ENCODE data around the gene CRYBG3.

CRYBG3 gene

DNA sequence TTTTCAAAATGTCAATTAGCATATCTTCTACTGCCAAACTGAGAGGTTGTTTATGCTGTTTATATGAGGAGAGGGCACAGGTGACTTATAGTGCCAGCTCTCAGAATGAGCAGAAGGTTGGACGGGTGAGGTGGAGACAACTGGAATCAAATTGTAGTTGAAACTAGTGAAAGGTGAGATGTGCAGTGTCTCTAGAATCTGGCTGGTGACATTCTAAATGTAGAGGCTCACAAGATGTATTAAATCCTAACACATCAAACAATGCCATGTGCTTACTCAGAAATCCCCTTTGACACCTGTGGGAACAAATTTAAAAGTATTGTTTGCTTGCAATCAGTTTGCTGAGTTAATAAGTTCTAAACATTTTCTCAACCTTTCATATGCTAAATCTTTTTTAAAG is 40.8 kb downstream of the CRYBG3 start:
- no peaks in the 10 kb centered on the region for H3K9me3 Mint-ChIP-seq
- no peaks in the 10 kb centered on the region for H3K36me3 Mint-ChIP-seq
- no peak overlapping the region for H3K27ac Mint-ChIP-seq
- DNase-seq, result no peak
- H3K4me3 Mint-ChIP-seq, result no peak overlapping the region
- CTCF ChIA-PET, result interaction anchor here (1.0 kb wide), 1 partner anchor 10 kb away, joined by 3 read pairs; no protein-coding TSS in a partner anchor
- H3K27me3 Mint-ChIP-seq, result no peaks in the 10 kb centered on the region
- no peaks in the 10 kb centered on the region for H3K4me1 Mint-ChIP-seq

DNA sequence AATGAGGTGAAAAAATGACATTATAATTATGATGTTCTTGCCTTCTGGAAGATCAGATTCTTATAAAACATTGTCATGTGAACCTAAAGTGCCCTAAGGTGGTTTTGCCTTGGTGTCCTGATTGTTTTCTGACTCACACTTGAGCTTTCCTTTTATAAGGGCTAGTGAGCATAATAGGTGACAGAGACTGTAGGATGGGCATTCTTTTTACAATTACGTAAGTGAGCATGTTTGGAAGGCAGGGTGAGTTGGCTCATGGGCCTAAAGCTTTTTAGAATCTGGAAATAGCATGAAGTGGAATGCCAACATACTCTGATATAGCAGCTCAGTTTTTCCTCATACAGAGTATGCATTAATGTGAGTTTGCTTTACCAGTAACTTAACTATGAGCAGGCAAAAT is 41.2 kb downstream of the CRYBG3 start:
- no peaks in the 10 kb centered on the region for H3K27me3 Mint-ChIP-seq
- no peaks in the 10 kb centered on the region for H3K4me1 Mint-ChIP-seq
- H3K36me3 Mint-ChIP-seq, result no peaks in the 10 kb centered on the region
- H3K27ac Mint-ChIP-seq, result no peak overlapping the region
- no peaks in the 10 kb centered on the region for H3K9me3 Mint-ChIP-seq
- CTCF ChIA-PET, result interaction anchor here (1.0 kb wide), 1 partner anchor 10 kb away, joined by 3 read pairs; no protein-coding TSS in a partner anchor
- DNase-seq, result no peak
- no peak overlapping the region for H3K4me3 Mint-ChIP-seq

DNA sequence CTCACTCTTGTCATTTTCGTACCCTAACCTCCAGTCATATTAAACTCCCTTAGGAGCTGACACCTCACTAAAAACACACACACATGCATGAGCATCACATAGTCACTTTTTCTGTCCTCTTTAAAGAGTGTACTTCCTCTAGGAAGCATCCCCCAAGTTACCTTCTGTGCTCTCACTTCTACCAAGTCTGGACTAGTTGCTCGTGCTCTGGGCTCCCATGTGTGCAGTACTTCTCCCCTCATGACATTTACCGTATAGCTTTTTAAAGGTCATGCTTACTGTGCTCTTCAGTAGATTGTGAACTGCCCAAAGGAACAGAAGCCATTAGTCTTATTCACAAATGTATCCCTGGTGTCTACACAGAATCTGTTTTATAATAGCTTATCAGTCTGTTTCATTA is 42.0 kb downstream of the CRYBG3 start:
- no peak for DNase-seq
- H3K4me1 Mint-ChIP-seq, result no peaks in the 10 kb centered on the region
- no peaks in the 10 kb centered on the region for H3K9me3 Mint-ChIP-seq
- CTCF ChIA-PET, result interaction anchor here (1.0 kb wide), 1 partner anchor 9 kb away, joined by 3 read pairs; no protein-coding TSS in a partner anchor
- H3K27me3 Mint-ChIP-seq, result no peaks in the 10 kb centered on the region
- H3K27ac Mint-ChIP-seq, result no peak overlapping the region
- H3K4me3 Mint-ChIP-seq, result no peak overlapping the region
- H3K36me3 Mint-ChIP-seq, result no peaks in the 10 kb centered on the region

DNA sequence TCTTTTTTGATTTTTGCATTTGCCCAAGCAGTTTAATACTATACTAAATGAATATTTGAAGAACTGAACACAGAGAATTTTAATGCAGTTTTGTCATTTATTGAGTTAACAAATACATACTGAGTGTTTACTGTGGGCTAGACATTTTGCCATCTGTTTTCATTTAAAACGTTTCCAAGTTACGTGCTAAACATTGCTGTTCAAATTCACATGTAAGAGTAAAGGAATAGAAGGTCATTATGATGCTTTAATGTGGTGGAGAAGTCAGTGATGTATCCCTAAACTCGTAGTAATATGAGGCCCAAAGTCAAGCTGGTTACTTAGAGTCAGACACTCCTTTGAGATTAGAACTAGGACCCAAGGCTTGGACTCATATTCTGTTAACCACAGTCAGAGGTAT is 49.4 kb downstream of the CRYBG3 start:
- Mint-ChIP-seq H3K4me3 (no peak overlapping the region), H3K27me3 (peaks cover 3% of the 10 kb centered on the region), H3K36me3 (peaks cover 2% of the 10 kb centered on the region), H3K9me3 (no peaks in the 10 kb centered on the region), H3K27ac (no peak overlapping the region), H3K4me1 (peaks cover 16% of the 10 kb centered on the region)
- no peak for DNase-seq
- CTCF ChIA-PET, result no interaction called here

DNA sequence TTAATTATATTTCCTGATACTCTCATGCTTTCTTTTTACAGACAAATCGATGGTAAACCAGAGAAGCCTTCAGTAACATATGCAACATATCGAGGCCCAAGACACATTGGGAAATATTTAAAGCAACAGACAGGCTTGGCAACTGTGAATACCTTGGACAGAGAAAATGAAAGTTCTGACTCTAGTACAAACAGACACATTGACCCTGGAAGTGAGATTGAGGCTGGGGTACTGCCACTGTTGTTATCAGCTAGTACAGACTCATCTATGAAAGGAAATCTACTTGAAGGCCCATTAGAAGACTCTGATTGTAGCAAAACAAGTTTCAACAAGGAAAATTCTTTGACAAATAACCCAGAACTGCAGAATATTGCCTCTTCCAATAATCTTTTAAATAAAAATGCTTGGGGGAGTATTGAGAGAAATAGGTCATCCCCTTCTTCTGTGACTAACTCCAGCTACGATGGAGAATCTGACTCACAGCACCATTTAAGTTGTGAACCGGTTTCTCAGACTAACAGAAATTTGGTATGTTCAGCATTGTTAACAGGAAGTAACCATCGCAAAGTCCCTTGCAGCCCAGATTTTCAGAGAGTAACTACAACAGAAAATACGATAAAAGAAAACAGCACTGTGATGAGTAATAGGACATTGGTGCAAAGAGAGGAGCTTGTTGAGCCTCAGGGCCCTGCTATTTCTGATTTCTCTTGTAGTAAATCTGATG is 50.2 kb downstream of the CRYBG3 start:
- CTCF ChIA-PET, result interaction anchor here (0.9 kb wide), 2 partner anchors 9 to 78 kb away, joined by 3 read pairs; no protein-coding TSS in a partner anchor
- no peak for DNase-seq

DNA sequence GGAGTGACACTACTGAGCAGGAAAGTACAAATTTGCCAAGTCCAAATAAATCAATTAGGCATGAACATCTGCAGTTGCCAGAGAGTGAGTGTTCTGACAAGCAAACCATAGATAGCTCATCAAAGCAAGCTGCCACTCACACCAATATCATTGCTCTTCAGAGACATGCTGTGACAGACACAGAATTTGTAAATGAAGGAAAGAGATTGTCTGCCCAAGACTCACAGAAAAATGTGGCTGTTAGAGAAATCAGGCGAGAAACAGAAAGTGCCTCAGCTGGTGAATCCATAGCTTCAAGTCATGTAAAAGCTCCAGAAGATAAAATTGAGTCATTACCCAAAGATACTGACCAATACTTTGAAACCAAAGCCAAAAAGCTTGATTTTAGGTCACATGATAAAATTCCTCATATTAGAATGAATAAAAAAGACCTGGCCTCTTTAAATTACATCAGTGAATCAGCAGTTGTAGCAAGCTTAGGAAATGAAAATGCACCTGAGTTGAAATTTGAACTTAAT is 50.8 kb downstream of the CRYBG3 start:
- DNase-seq, result no peak
- H3K9me3 Mint-ChIP-seq, result no peaks in the 10 kb centered on the region
- peaks cover 16% of the 10 kb centered on the region for H3K4me1 Mint-ChIP-seq
- H3K36me3 Mint-ChIP-seq, result peaks cover 2% of the 10 kb centered on the region
- H3K27ac Mint-ChIP-seq, result peak overlapping the region; percentile 12
- no peak overlapping the region for H3K4me3 Mint-ChIP-seq
- H3K27me3 Mint-ChIP-seq, result peaks cover 3% of the 10 kb centered on the region
- CTCF ChIA-PET, result interaction anchor here (0.9 kb wide), 2 partner anchors 9 to 78 kb away, joined by 3 read pairs; no protein-coding TSS in a partner anchor

More for the DNA sequence above, 50.2 kb downstream of the CRYBG3 start:
- Mint-ChIP-seq H3K9me3 (no peaks in the 10 kb centered on the region), H3K36me3 (peaks cover 2% of the 10 kb centered on the region), H3K4me3 (no peak overlapping the region), H3K27me3 (peaks cover 3% of the 10 kb centered on the region), H3K27ac (peak overlapping the region; percentile 12), H3K4me1 (peaks cover 16% of the 10 kb centered on the region)

GRCh38 chr3:97880267-97880666 is 58.5 kb downstream of the CRYBG3 start:
- no peaks in the 10 kb centered on the region for H3K27me3 Mint-ChIP-seq
- no peak overlapping the region for H3K27ac Mint-ChIP-seq
- H3K4me3 Mint-ChIP-seq, result no peak overlapping the region
- CTCF ChIA-PET, result no interaction called here
- no peaks in the 10 kb centered on the region for H3K9me3 Mint-ChIP-seq
- DNase-seq, result no peak
- H3K36me3 Mint-ChIP-seq, result peaks cover 3% of the 10 kb centered on the region
- peaks cover 6% of the 10 kb centered on the region for H3K4me1 Mint-ChIP-seq

DNA sequence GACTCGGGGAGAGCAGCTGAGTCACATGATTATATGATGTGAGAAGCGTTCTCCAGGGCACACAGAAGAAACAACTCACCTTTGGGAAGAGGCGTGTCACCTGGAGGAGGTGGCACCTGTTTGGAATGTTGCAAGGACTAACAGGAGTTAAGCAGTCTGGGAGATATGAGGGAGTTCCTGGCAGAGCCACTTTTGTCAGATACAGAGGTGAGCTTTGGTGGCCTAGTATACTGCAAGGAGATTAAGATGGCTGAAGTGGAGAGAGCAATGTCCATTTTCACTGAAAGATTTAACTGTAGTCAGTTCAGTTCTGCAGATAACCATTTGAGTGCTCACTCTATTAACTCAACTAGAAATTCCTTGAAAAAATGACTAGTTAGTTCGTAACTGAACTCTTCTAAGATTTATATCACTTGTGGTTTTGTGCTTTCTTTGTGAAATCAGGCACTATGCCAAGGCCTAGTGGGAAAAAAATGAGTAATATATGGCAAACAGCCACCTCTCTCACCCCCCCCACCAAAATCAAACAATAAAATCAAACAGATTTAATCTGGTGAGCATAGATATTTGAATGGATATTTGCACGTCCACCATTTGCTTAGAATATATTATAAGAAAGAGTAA is 61.3 kb downstream of the CRYBG3 start:
- Mint-ChIP-seq H3K4me3 (no peak overlapping the region), H3K9me3 (no peaks in the 10 kb centered on the region), H3K4me1 (peaks cover 6% of the 10 kb centered on the region), H3K36me3 (peaks cover 9% of the 10 kb centered on the region), H3K27ac (no peak overlapping the region), H3K27me3 (no peaks in the 10 kb centered on the region)
- CTCF ChIA-PET, result interaction anchor here (0.6 kb wide), 1 partner anchor 88 kb away, joined by 3 read pairs; no protein-coding TSS in a partner anchor
- no peak for DNase-seq

DNA sequence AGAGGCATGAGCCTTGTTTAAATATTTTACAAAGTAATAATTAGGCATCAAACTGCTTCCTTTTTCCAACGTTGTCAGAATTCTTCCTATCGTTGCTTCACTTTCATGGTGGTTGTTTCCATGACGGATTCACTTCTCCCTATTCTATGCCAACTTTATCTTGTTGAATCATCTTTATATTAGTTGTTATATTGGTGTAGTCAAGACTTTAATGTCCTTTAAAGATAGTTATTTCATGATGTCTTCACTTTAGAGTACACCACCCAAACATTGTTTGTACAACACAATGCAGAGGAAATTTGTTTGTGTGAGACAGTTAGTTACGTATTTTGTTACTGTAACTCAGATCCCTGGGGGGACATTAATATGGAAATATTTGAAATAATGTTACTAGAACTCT is 61.9 kb downstream of the CRYBG3 start:
- H3K9me3 Mint-ChIP-seq, result no peaks in the 10 kb centered on the region

DNA sequence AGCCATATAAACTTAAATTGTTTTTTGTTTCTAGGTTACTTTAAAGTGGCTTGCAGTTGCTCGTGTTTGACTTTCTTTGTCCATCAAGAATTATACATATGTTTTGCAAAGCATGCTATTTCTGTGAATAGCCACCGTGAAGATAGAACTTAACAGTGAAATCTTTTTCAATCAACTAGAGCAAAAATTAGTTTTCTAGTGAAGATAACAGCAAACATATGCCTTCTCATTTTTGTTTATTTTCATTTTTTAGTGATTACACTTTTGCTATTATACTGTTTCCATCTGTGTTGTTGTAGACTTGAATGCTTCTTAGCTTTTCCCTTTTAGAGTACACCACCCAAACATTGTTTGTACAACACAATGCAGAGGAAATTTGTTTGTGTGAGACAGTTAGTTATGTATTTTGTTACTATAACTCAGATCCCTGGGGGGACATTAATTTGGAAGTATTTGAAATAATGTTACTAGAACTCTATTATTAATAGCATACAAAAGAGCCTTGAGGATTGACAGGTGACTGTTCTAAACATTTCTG is 62.8 kb downstream of the CRYBG3 start:
- Mint-ChIP-seq H3K4me1 (peaks cover 6% of the 10 kb centered on the region), H3K27ac (no peak overlapping the region), H3K4me3 (no peak overlapping the region), H3K27me3 (no peaks in the 10 kb centered on the region), H3K36me3 (peaks cover 12% of the 10 kb centered on the region), H3K9me3 (no peaks in the 10 kb centered on the region)
- DNase-seq, result no peak
- CTCF ChIA-PET, result no interaction called here

More for the DNA sequence above, 61.9 kb downstream of the CRYBG3 start:
- no peak for DNase-seq
- H3K4me1 Mint-ChIP-seq, result peaks cover 6% of the 10 kb centered on the region
- no peaks in the 10 kb centered on the region for H3K27me3 Mint-ChIP-seq
- H3K27ac Mint-ChIP-seq, result no peak overlapping the region
- peaks cover 12% of the 10 kb centered on the region for H3K36me3 Mint-ChIP-seq
- H3K4me3 Mint-ChIP-seq, result no peak overlapping the region
- CTCF ChIA-PET, result no interaction called here

DNA sequence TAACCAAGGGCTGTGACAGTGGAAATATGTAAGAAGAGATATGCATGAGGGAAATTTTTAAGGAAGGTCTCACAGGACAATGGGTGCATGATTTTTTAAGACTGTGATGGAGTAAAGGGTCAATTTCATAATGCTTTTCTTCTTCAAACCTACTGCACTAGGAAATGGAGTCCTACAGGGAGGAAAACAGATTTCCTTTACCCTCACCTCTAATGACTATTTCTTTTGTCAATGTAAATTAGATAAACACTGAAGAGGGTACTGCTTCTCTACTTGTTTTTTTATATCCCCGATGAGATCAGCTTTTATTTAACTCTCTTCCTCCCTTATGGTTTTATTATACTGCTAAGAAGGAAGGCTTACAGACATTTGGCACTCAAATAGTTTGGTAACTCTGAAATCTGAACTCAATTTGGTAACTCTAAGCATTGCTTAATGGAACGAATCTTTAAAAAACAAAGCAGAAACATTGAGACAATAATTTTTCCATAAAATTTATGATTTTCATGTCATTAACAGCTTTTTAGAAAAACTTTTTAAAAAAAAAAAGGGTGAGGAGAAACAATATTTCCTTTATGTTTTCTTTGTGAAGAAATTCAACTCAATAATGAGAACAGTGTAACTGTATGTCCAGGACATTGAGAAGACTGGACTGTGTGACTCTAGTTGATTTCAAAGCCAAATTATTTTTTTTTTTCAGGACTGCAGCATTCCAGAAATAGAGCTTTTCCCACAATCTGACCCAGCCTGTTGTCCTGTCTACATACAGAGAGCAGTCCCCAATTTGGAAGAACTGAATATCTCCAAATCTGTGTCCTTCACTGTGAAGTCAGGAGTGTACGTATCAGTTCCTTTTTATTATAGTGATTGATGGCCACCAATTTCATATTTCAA is 64.4 kb downstream of the CRYBG3 start:
- CTCF ChIA-PET, result no interaction called here

GRCh38 chr3:97889814-97890213 is 68.0 kb downstream of the CRYBG3 start:
- Mint-ChIP-seq H3K36me3 (peaks cover 13% of the 10 kb centered on the region), H3K27ac (no peak overlapping the region), H3K27me3 (no peaks in the 10 kb centered on the region), H3K4me3 (no peak overlapping the region), H3K4me1 (no peaks in the 10 kb centered on the region), H3K9me3 (no peaks in the 10 kb centered on the region)
- no peak for DNase-seq
- CTCF ChIA-PET, result no interaction called here

More for the DNA sequence above, 64.4 kb downstream of the CRYBG3 start:
- H3K36me3 Mint-ChIP-seq, result peaks cover 12% of the 10 kb centered on the region
- no peak overlapping the region for H3K27ac Mint-ChIP-seq
- DNase-seq, result no peak
- peaks cover 6% of the 10 kb centered on the region for H3K4me1 Mint-ChIP-seq
- no peaks in the 10 kb centered on the region for H3K9me3 Mint-ChIP-seq
- no peak overlapping the region for H3K4me3 Mint-ChIP-seq
- H3K27me3 Mint-ChIP-seq, result no peaks in the 10 kb centered on the region

DNA sequence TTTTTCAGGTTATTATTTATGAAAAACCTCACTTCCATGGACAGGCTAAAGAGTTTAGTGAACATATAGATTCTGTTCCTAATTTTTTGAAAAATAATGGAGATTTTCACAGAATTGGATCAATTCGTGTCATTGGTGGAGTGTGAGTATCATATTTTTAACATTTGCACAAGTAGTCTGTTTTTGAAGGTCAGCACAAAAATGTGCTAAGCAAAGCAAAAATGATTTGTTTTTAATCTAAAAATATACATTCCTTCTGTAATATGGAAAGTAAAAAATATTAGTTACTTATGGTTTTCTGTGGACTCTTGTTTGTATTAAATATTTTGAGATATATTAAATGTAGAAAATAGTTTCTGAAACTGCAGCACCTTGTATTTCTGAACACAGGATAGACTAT is 71.0 kb downstream of the CRYBG3 start:
- H3K27me3 Mint-ChIP-seq, result no peaks in the 10 kb centered on the region
- H3K36me3 Mint-ChIP-seq, result peaks cover 9% of the 10 kb centered on the region
- DNase-seq, result no peak
- CTCF ChIA-PET, result no interaction called here
- H3K4me1 Mint-ChIP-seq, result no peaks in the 10 kb centered on the region
- no peak overlapping the region for H3K4me3 Mint-ChIP-seq
- H3K27ac Mint-ChIP-seq, result no peak overlapping the region
- H3K9me3 Mint-ChIP-seq, result no peaks in the 10 kb centered on the region

- CTCF ChIA-PET, result interaction anchor here (0.6 to 1.4 kb wide), 3 partner anchors 27 to 139 kb away, joined by 3 to 5 read pairs (median 3); no protein-coding TSS in a partner anchor
- Mint-ChIP-seq H3K27me3 (no peaks in the 10 kb centered on the region), H3K4me3 (no peak overlapping the region), H3K4me1 (no peaks in the 10 kb centered on the region), H3K36me3 (peaks cover 10% of the 10 kb centered on the region), H3K27ac (no peak overlapping the region), H3K9me3 (no peaks in the 10 kb centered on the region)
- no peak for DNase-seq
Measured at GRCh38 chr3:97895216-97895615, 73.4 kb downstream of the CRYBG3 start.
